Measurements from ENCODE around the gene ZMIZ1. TPM values are rescaled to one million over a fixed set of nuclear protein-coding genes. Genes with fewer than 3 reads are reported as not detected.

Gene ZMIZ1
- total RNA-seq, 1 experiment from 2014 or later = 35.8 TPM

- H3K4me3 ChIP-seq (ENCODE audit: low read depth, low read length, poor library complexity, severe bottlenecking) = no peak overlapping the region
- intact Hi-C loops (cut with micrococcal nuclease; ENCODE audit: unreplicated experiment) = no loop called here
- ChIA-PET POLR2A (ENCODE audit: low non-redundant PET) (no interaction called here), CTCF (no interaction called here)
- H3K27me3 ChIP-seq (replicated peaks; ENCODE audit: insufficient read depth, low read depth, low read length, poor library complexity) = no peaks in the 10 kb centered on the region
- H3K4me1 ChIP-seq (ENCODE audit: insufficient read depth, low read length, poor library complexity, severe bottlenecking) = peaks cover 11% of the 10 kb centered on the region
- no peak overlapping the region for H3K27ac ChIP-seq (ENCODE audit: low read depth, low read length, poor library complexity, severe bottlenecking)
- no peaks in the 10 kb centered on the region for H3K9me3 ChIP-seq (ENCODE audit: low read depth, low read length, poor library complexity, severe bottlenecking)
- DNase-seq (ENCODE audit: low spot score) = no peak
- TF ChIP-seq EZH2 (IDR thresholded peaks at IDR 0.05; ENCODE audit: borderline replicate concordance, low read depth, low read length, poor library complexity, severe bottlenecking) = no peak
- no peak for TF ChIP-seq CTCF (conservative IDR thresholded peaks at IDR 0.05; ENCODE audit: low read depth, low read length)
- BruUV-seq (replicated peaks) = no TSS peak
- H3K36me3 ChIP-seq (ENCODE audit: insufficient read depth, low read length, poor library complexity, severe bottlenecking) = no peaks in the 10 kb centered on the region
Observed at GRCh38 chr10:79183468-79183865, 114.7 kb downstream of the ZMIZ1 start.

DNA sequence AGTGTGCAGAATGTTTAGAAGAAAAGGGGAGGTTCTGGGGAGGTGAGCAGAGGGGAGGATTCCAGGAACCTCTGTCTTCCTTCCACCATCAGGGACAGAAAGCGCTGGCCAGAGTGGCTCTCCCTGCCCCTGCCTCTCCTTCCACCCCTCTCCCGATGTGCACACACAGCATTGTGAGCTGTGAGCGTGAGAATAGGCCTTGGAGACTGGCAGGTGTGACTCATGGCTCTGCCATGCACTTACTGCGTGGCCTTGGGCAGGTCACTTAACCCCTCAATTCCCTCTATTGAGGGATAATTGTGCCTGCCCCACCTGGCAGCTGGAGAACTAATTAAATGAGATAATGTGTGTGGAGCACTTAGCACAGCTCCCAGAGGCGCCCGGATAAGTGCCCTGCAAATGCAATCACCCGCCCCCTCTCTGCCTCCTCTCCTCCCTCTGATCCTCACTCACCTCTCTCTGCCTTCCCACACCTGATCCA lies 115.4 kb downstream of the ZMIZ1 start:
- intact Hi-C loops (cut with micrococcal nuclease; ENCODE audit: unreplicated experiment) = no loop called here
- H3K36me3 ChIP-seq (ENCODE audit: insufficient read depth, low read length, poor library complexity, severe bottlenecking) = no peaks in the 10 kb centered on the region
- CTCF ChIA-PET = no interaction called here
- BruUV-seq (replicated peaks) = no TSS peak
- no peak overlapping the region for H3K4me3 ChIP-seq (ENCODE audit: low read depth, low read length, poor library complexity, severe bottlenecking)
- H3K27me3 ChIP-seq (replicated peaks; ENCODE audit: insufficient read depth, low read depth, low read length, poor library complexity) = no peaks in the 10 kb centered on the region
- H3K9me3 ChIP-seq (ENCODE audit: low read depth, low read length, poor library complexity, severe bottlenecking) = no peaks in the 10 kb centered on the region
- H3K4me1 ChIP-seq (ENCODE audit: insufficient read depth, low read length, poor library complexity, severe bottlenecking) = peaks cover 4% of the 10 kb centered on the region
- POLR2A ChIA-PET (ENCODE audit: low non-redundant PET) = no interaction called here
- no peak overlapping the region for H3K27ac ChIP-seq (ENCODE audit: low read depth, low read length, poor library complexity, severe bottlenecking)
- no peak for DNase-seq (ENCODE audit: low spot score)
- no peak for TF ChIP-seq EZH2 (IDR thresholded peaks at IDR 0.05; ENCODE audit: borderline replicate concordance, low read depth, low read length, poor library complexity, severe bottlenecking)
- no peak for TF ChIP-seq CTCF (conservative IDR thresholded peaks at IDR 0.05; ENCODE audit: low read depth, low read length)

DNA sequence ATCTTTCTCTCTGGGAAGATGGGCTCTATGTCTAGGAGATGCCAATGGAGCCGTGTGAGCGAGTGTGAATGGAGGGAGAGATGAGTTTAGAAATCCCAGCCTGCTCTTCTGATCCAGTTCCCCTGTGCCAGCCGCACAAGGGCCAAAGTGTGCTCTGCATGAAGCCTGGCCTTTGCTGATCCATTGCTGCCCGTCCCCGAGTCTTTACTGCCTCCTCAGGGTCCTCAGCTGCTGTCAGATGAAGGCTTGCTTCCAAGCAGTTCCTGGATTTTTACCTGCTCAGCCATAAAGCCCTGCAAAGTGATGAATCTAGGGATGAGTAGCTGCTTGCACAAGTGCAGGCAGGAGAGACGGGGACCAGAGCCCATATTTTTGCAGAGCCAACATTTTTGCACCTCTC lies 115.9 kb downstream of the ZMIZ1 start:
- H3K27me3 ChIP-seq (replicated peaks; ENCODE audit: insufficient read depth, low read depth, low read length, poor library complexity) = no peaks in the 10 kb centered on the region
- CTCF ChIA-PET = no interaction called here
- intact Hi-C loops (cut with micrococcal nuclease; ENCODE audit: unreplicated experiment) = no loop called here
- POLR2A ChIA-PET (ENCODE audit: low non-redundant PET) = no interaction called here
- no peaks in the 10 kb centered on the region for H3K9me3 ChIP-seq (ENCODE audit: low read depth, low read length, poor library complexity, severe bottlenecking)
- DNase-seq (ENCODE audit: low spot score) = no peak
- no peak overlapping the region for H3K27ac ChIP-seq (ENCODE audit: low read depth, low read length, poor library complexity, severe bottlenecking)
- H3K36me3 ChIP-seq (ENCODE audit: insufficient read depth, low read length, poor library complexity, severe bottlenecking) = no peaks in the 10 kb centered on the region
- no TSS peak for BruUV-seq (replicated peaks)
- no peak overlapping the region for H3K4me3 ChIP-seq (ENCODE audit: low read depth, low read length, poor library complexity, severe bottlenecking)
- no peaks in the 10 kb centered on the region for H3K4me1 ChIP-seq (ENCODE audit: insufficient read depth, low read length, poor library complexity, severe bottlenecking)
- no peak for TF ChIP-seq CTCF (conservative IDR thresholded peaks at IDR 0.05; ENCODE audit: low read depth, low read length)
- no peak for TF ChIP-seq EZH2 (IDR thresholded peaks at IDR 0.05; ENCODE audit: borderline replicate concordance, low read depth, low read length, poor library complexity, severe bottlenecking)
